Neural crest cell (in vitro differentiated cells): ENCODE measurements around the gene DOK4. TPM values are rescaled to one million over a fixed set of nuclear protein-coding genes. Genes with fewer than 3 reads are reported as not detected.

Experiments
- DNase-seq: peaks from one replicate; pipeline ENCODE4 v3.0.0; 2021; ENCODE audit warnings: low read depth, mixed read lengths, low spot score
- H3K27ac Mint-ChIP-seq: one replicate; pipeline ENCODE4 v1.8.0; 2021; ENCODE audit warnings: mild to moderate bottlenecking, mixed read lengths; ENCODE audit not compliant: unreplicated experiment
- H3K27me3 Mint-ChIP-seq: 2 replicates; pipeline ENCODE4 v1.8.0; 2021; ENCODE audit warnings: low read depth, mild to moderate bottlenecking, mixed read lengths
- H3K36me3 Mint-ChIP-seq: 2 replicates; pipeline ENCODE4 v1.8.0; 2021; ENCODE audit warnings: low read depth, mild to moderate bottlenecking, mixed read lengths
- H3K4me1 Mint-ChIP-seq: 2 replicates; pipeline ENCODE4 v1.8.0; 2021; ENCODE audit warnings: mixed read lengths
- H3K4me3 Mint-ChIP-seq: one replicate; pipeline ENCODE4 v1.8.0; 2021; ENCODE audit warnings: mild to moderate bottlenecking, mixed read lengths
- H3K9me3 Mint-ChIP-seq: 2 replicates; pipeline ENCODE4 v1.8.0; 2021; ENCODE audit warnings: mixed read lengths
- CTCF ChIP-seq: fragments of 200-600 bp; sonication (generic); conservative IDR thresholded peaks from 2 replicates; pipeline ENCODE4 v1.5.0; 2021; ENCODE audit warnings: antibody characterized with exemption, mild to moderate bottlenecking
- total RNA-seq: library from RNA; stranded (reverse); gene quantifications from 2 replicates; pipeline ENCODE4 v1.2.1, GENCODE V29; 2021

DOK4 gene
- total RNA-seq, 1 donor from 2014 or later, result 22.7 TPM

GRCh38 chr16:57508035-57508425, 21.7 kb upstream of the DOK4 start:
- Mint-ChIP-seq H3K4me3 (no peak overlapping the region), H3K27ac (no peak overlapping the region), H3K4me1 (peaks cover 17% of the 10 kb centered on the region), H3K36me3 (no peaks in the 10 kb centered on the region), H3K9me3 (no peaks in the 10 kb centered on the region), H3K27me3 (no peaks in the 10 kb centered on the region)
- no peak for TF ChIP-seq CTCF
- no peak for DNase-seq

DNA sequence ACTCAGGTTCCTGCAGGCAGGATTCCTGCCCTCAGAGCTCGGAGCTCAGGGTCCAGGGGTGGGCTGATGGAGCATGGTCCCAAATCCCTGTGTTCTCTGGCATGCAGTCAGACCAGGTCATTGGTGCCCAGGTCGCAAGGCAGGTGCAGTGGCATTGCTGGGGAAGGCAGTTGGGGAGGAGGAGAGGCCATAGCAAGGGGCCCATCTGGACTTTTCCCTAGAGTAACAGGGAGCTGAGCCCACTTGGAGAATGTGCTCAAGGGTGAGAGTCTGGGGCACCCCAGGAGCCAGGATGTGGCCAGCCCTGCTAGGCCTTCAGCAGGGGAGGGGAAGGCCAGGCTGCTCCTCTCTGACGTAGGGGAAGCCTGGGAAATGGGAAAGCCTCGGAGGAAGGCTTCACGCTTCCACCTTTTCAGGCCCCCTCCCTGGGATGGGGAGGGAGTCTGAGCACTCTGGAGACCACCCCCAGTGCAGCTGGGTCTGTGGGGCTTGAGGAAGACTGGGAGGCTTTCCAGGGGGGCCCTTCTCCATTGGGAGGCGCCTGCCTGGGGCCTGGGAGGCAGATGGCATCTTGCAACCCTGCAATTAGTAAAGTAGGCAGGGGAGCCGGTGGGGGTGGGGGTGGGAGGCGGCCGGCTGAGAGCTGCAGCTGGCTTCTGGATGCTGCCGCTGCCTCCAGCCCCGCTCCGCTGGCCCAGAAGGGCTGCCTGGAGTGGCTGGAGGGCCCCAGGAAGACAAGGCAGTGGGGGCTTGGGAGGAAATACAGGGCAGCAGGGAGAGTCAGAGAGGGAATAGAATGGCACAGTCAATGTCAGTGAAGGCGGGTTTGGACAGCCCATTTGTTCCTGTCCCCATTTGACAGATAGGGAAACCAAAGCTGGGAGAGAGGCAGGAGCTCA, 21.1 kb upstream of the DOK4 start:
- Mint-ChIP-seq H3K4me1 (peaks cover 14% of the 10 kb centered on the region), H3K4me3 (no peak overlapping the region), H3K27me3 (no peaks in the 10 kb centered on the region), H3K27ac (no peak overlapping the region), H3K9me3 (no peaks in the 10 kb centered on the region), H3K36me3 (no peaks in the 10 kb centered on the region)
- TF ChIP-seq CTCF, result no peak
- no peak for DNase-seq

DNA sequence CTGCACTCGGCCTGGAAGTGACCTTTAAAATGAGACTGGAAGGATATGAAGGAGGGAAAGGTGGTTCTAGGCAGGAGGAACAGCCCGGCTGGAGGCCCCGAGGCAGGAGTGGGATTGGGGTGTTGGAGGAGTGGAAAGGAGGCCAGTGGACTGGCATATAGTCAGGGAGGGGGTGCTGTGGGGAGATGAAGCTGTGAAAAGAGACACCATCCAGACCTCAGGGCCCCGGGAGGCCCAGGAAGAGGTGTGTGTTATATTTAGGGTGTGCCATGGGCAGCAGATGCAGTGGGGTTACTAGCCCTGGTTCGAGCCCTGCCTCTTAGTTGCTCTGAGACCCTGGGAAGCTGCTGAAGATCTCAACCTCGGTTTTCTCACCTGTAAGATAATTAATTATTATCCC, 18.9 kb upstream of the DOK4 start:
- Mint-ChIP-seq H3K27me3 (no peaks in the 10 kb centered on the region), H3K4me3 (no peak overlapping the region), H3K9me3 (no peaks in the 10 kb centered on the region), H3K27ac (no peak overlapping the region), H3K36me3 (no peaks in the 10 kb centered on the region), H3K4me1 (peaks cover 8% of the 10 kb centered on the region)
- no peak for TF ChIP-seq CTCF
- no peak for DNase-seq

- no peak overlapping the region for H3K27ac Mint-ChIP-seq
- no peaks in the 10 kb centered on the region for H3K27me3 Mint-ChIP-seq
- no peaks in the 10 kb centered on the region for H3K9me3 Mint-ChIP-seq
- peaks cover 3% of the 10 kb centered on the region for H3K4me1 Mint-ChIP-seq
- no peak for DNase-seq
- H3K4me3 Mint-ChIP-seq, result no peak overlapping the region
- no peaks in the 10 kb centered on the region for H3K36me3 Mint-ChIP-seq
- no peak for TF ChIP-seq CTCF
These were observed 18.2 kb upstream of the DOK4 start for GRCh38 chr16:57504491-57504890.

DNA sequence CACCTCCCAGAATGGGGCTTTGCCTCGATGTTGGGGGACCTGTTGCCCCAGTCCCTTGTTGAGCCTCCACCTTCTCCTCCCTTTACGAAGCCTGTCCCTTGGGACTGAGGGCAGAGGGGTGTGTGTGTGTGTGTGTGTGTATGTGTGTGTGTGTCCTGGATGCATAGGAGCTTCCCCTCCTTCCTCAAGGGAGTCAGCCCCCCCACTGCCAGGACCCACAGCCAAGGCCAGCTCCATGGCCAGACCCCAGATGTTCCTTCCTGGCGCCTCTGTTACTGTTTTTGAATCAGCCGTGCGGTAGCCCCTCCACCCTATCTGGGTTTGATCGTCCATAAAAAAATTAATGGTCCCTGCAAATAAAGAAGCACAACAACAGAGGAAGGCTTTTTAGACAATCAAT, 17.7 kb upstream of the DOK4 start:
- DNase-seq, result no peak
- Mint-ChIP-seq H3K36me3 (no peaks in the 10 kb centered on the region), H3K27ac (no peak overlapping the region), H3K4me1 (peaks cover 6% of the 10 kb centered on the region), H3K4me3 (no peak overlapping the region), H3K9me3 (no peaks in the 10 kb centered on the region), H3K27me3 (no peaks in the 10 kb centered on the region)
- no peak for TF ChIP-seq CTCF
